ENCODE data around the gene FBXO24.
"Not testable (repeated sequence)": the region's sequence is repeated elsewhere in the genome, so short reads cannot be mapped to it uniquely, and the experiment has no call there.

Gene FBXO24, protein sequence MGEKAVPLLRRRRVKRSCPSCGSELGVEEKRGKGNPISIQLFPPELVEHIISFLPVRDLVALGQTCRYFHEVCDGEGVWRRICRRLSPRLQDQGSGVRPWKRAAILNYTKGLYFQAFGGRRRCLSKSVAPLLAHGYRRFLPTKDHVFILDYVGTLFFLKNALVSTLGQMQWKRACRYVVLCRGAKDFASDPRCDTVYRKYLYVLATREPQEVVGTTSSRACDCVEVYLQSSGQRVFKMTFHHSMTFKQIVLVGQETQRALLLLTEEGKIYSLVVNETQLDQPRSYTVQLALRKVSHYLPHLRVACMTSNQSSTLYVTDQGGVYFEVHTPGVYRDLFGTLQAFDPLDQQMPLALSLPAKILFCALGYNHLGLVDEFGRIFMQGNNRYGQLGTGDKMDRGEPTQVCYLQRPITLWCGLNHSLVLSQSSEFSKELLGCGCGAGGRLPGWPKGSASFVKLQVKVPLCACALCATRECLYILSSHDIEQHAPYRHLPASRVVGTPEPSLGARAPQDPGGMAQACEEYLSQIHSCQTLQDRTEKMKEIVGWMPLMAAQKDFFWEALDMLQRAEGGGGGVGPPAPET

DNA sequence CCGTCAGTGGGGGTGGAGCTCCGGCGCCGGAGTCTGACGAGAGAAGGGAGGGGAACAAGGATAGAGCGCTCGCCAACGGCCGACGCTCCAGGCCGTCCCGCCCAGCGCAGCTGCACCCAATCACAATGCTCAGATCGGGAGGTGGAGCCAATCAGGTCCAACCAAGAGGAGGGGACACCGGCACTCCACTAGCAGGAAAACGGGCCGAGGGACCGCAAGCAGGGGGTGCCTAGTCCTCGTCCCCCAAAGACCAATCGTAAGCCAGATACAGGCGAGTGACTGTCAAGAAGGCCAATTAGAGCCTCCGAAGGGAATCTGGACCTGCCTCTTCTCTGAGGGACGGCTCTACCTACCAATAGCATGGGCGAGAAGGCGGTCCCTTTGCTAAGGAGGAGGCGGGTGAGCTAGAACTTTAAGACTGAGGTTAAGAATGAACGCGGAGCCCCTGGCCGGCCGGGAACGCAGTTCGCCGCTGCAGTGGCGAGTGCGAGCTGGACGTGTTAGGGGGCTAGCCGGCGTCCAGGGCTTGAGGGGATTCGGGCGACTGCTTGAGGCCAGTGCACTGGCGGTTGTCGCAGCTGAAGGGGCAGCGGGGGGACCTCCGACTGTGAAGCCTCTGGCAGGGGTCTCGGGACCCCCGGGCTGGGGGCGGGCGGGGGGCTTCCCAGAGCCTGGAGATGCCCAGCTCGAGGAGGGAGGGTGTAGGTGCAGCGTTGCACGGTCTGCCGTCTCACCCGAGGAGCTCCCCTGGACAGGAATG lies at the start of gene FBXO24:
TSS of gene FBXO24 (plus strand) at position 63 of the 760 bp plus-strand sequence. CDS start at position 361, 298 bp downstream.
- DNase-seq, result peak; percentile 100

DNA sequence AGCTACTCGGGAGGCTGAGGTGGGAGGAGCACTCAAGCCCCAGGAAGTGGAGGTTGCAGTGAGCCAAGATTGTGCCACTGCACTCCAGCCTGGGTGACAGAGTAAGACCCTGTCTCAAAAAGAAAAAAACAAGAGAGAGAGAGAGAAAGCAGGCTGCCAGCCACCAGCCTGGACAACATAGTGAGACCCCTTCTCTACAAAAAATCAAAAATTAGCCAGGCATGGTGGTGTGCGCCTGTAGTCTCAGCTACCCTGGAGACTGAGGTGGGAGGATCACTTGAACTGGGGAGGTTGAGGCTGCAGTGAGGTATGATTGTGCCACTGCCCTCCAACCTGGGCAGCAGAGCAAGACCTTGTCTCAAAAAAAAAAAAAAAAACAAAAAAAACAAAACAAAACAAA lies 49.4 kb upstream of the FBXO24 start:
- not testable (repeated sequence) for DNase-seq

- DNase-seq, result no peak
Observed at GRCh38 chr7:100538348-100538653, 47.8 kb upstream of the FBXO24 start.

DNA sequence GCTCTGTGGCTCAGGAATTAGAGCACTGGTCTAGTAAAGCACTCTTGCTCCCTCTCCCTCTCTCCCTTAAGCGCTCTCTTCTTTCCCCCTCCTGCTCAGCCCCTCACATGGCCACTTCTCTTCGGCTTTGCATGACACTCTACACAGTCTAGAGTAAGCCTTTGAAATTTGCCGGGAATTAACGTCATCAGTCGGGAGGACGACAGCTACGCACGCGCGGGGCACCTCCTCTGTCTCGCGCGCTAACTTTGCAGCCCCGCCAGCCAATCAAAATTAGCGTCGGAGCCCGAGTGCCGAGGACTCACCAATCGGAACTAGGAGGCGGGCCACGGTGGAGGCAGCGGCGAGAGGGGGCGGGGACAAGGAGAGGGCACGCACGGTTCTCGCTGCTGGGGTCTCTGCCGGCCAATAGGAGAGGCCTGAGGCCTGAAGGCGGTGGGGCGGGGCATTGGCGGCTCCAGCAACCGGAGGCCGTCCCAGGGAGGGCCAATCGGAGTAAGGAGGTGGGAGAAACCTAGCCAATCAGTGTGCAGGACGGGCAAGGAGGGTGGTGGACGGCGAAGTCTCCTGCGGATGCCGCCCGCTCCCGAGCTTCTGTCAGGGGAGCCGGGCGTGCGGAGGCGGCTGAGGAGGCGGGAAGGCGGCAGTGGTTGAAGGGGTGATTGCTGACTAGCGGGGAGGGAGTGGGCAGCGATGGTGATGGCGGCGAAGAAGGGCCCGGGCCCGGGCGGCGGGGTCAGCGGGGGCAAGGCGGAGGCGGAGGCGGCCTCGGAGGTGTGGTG lies 47.3 kb upstream of the FBXO24 start, which contains the start of gene AGFG2:
TSS of gene AGFG2 (plus strand) at position 550 of the 782 bp plus-strand sequence. CDS start at position 694, 144 bp downstream.
- DNase-seq, result peak; percentile 100

DNA sequence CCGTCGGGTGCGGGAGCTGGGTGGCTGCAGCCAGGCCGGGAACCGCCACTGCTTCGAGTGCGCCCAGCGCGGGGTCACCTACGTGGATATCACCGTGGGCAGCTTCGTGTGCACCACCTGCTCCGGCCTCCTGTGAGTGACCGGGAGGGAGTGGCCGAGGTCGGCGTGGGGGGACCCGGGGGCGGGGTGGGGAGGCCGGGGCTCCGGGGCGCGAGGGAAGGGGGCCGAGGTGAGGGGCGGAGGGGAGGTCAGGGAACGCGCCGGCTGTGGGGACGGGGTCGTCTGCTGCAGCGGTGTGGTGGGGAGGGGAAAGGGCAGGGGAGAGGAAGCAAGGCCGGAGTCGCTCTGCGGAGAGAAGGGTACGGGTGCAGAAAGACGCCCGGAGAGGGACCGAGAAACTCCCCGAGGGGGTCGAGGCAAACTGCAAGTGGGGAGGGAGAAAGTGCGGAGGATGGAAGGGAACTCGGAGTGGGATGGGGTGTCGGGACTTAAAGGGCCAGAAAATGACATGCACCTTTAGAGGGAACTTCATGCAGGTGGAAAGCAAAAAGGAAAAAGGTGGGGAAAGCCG lies 46.6 kb upstream of the FBXO24 start:
- DNase-seq, result no peak

DNA sequence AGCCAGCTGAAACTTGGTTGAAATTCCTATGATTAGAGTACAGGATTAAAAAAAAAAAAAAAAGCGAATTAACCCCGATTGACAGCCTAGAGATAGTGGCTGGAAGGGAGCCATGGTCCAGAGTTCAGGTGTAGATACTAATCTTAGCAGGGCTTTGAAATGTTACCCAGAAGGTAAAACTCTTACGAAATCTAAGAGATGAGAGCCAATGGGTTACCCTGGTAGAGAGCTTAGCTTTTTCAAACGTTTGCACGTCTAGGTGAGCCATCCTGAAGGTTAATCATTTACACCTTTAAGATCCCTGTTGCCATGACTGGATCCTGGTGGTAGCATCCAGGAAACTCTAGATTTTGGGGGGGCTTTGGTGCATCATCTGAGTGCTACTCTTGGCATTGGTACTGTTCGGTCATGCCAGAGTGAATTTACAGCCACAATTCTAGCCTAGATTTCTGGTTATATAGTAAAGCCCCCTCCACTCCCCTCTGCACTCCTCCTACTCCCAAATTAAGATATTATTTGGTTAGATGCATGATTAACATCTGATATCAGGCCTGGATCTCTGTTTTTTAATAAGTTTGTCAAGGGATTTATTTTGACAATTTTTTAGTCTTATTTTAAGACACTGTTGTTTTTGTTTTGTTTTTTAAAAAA lies 45.9 kb upstream of the FBXO24 start:
- no peak for DNase-seq

DNA sequence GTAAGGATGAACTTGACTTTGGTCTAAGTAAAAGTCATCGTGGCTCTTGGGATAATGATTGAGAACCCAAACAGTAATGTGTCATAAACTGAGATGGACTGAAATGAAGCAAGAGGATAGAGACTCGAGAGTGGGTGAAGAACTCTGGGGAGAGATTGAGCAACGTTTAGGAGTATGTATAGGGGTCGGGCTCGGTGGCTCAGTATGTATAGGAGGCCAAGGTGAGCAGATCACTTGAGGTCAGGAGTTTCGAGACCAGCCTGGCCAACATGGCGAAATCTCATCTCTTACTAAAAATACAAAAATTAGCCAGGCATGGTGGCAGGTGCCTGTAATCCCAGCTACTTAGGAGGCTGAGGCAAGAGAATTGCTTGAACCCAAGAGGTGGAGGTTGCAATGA lies 44.8 kb upstream of the FBXO24 start:
- not testable (repeated sequence) for DNase-seq

GRCh38 chr7:100543586-100543985 lies 42.5 kb upstream of the FBXO24 start:
- DNase-seq, result no peak

- no peak for DNase-seq
Observed at GRCh38 chr7:100544386-100544785, 41.7 kb upstream of the FBXO24 start.

GRCh38 chr7:100544967-100545359 lies 41.2 kb upstream of the FBXO24 start:
- DNase-seq, result no peak

DNA sequence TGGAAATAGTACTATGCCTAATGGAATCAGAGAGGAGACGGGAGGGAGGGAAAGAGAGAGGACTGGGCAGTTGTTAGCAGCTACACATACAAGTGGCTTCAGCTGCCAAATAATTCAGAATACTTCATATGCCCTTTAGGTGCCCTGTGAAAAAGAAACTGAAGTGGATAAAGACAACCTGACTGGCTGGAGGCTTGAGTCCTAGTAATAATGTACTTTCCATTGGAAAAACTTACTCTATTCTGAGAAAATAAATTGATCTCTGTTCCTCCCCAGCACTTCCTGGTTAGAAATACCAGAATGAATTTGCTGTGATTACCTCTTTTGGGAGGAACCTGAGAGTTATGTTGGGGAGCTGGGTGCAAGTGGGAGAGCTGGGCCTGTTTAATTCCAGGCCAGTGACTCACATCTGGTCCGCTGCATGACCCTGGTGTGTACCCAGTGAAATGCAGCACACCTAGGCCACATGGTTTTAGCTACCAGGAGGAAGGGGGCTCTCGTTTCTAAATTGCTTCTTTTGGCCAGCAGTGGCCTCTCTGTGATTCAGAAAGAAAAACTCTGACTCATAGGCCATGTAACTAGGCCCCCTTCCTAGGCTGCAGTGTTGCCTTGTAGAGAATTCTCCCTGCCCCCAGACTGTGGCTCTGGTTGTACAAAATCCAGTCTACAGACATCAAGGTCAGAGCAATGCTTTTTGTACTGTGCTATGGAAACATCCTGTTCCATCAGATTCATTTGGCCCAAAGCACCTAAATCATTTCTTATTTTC lies 40.6 kb upstream of the FBXO24 start:
- peak; percentile 74 for DNase-seq

DNA sequence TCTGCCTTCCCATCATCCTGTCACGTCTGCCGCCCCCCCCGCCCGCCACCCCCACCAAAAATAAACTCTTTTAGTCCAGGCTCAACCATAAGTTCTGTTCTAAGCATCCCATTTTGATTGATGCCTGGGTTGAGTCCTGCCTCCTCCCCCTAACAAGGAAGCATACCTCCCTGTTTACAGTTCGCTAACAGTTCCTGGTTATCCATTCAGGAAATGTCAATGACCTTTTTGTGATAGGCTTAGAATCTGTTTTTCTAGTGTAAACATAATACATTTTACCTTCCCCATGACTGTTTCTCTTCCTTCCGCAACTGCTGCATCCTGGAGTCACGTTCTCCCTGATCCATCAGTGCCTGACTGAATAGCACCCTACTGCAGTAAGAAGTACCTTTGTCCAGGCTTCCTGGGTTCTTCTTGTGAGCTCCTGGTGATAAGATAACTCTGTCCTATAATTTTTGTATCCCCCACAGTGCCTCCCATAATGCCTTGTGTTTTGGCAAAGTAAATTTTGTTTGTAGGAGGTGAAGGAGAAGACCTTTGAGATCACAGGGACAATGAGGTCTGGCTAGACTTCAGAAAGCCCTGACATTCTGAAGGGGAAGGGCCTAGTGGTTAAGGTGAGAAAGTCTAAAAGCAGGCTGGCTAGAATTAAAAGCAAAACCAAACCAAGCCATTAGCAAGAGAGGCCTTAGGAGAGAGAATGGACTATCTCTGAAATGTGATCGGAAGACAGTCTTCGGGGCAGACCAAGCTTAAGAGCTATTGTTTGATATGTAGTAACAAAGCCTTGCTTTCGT lies 39.8 kb upstream of the FBXO24 start:
- peak; percentile 73 for DNase-seq

DNA sequence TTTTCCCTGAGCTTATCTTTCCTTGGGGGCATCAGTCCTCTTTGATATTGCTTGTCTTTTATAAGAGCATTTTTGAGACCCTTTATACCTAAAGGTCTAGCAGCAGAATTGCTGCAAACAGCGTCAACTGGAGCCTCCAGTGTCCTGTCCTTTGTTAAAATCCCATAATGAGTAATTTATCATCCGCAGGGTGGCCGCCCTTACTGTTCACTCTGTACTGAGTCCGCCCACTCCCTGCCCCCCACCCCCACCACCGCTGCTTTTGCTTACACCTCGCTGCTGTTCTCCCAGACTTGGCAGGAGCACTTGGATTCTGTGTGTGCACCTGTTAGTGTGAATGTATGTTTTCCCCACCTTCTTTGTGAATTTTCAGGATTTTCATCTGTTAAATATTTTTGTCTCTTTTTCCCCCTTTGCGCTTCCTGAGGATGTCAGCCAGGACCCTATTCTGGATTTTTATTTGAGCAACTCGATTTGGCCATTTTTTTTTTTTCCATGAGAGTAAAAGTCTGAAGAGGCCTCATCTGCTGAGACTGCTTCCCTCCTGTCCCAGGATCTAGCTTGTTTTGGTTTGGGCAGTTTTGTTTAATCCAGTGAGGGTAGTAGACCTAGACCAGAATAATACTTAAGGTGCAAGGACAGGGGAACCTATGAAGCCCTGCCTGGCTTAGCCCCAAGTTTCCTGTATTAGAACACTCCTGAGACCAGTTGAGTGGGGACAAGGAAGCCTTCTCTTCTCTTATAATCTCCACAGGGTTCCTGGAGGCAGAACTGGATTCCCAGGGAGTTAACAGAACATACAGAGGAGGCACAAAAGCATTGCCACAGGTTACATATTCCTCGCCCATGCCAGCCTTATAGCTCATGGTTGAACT lies 39.0 kb upstream of the FBXO24 start:
- no peak for DNase-seq

DNA sequence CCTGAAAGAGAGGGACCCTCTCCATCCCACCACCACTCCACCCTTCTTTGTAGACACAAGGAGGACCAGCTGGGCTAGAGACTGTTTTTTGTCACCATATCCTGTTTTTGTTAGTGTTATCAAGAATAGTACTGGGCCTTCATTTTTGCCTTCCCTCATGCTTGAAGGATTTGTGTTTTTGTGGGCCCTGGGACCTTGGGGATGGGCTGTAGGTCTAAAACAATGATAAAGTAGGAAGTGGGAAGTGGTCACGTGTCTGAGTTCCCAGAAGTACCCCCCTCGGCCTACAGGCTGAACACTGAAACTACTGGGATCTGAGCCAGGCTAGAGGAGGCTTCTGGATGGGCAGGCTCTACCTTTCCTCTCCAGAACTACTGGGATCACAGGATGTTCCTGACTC lies 38.3 kb upstream of the FBXO24 start:
- no peak for DNase-seq

DNA sequence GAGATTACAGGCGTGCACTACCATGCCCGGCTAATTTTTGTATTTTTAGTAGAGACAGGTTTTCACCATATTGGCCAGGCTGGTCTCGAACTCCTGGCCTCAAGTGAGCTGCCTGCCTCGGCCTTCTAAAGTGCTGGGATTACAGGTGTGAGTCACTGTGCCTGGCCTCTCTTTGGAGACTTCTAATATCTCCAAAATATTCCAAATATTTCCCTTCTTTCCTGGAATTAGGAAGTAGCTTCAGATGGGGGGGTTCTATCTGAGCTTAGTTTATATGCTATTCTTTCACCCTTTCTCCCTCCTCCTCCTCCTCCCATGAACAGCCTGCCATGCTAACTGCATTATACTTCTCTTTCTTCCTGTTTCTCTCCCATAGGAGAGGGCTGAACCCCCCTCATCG lies 37.7 kb upstream of the FBXO24 start:
- not testable (repeated sequence) for DNase-seq

DNA sequence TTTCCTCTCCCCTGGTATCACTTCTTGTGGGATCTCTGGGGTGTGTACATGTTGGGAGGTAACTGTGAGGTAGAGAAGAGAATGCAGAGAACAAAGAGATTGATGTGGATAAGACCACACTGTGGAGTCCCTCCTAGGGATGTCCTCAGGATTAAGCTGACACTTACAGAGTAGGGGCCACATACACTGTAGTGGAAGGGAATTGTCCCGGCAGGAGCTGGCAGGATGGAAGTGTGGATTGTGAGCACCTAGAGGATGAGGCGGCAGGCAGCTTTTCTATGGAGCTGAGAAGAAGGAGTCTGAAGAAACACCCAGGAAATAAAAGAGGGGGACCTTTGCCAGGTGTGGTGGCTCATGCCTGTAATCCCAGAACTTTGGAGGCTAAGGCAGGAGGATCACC lies 33.6 kb upstream of the FBXO24 start:
- DNase-seq, result no peak

GRCh38 chr7:100553032-100553431 lies 33.1 kb upstream of the FBXO24 start:
- DNase-seq, result no peak

GRCh38 chr7:100555701-100556100 lies 30.4 kb upstream of the FBXO24 start:
- DNase-seq, result no peak

- no peak for DNase-seq
Observed at GRCh38 chr7:100556541-100556940, 29.6 kb upstream of the FBXO24 start.

Data from CD4-positive, alpha-beta T cell treated with Interleukin-4 for 4 hours (primary cell).